Suprapubic skin (tissue), 4 donors: ENCODE data around the gene ADAP1.

Experiments used
- POLR2A ChIP-seq, 2 donors: fragments of 450-650 bp; IDR thresholded peaks; one replicate each; pipeline ENCODE4 v1.6.1; 2017; ENCODE audit warnings: antibody characterized with exemption in 2 of 2, mild to moderate bottlenecking in 2 of 2, moderate library complexity in 2 of 2
- POLR2AphosphoS5 ChIP-seq, 3 donors: sonication (generic); formaldehyde crosslinking; IDR thresholded peaks; one replicate each; pipeline ENCODE4 v1.6.1; 2017; ENCODE audit warnings: antibody characterized with exemption in 3 of 3
- TF ChIP-seq, protein P1 (sequence below), 2 donors: fragments of 200-600 bp in 1 of 2; fragments of 450-650 bp in 1 of 2; sonication (generic) in 1 of 2; IDR thresholded peaks; one replicate each; pipeline ENCODE4 v1.5.1; 2016 to 2019; ENCODE audit warnings: antibody characterized with exemption in 2 of 2, mild to moderate bottlenecking in 1 of 2, moderate library complexity in 1 of 2

DNA sequence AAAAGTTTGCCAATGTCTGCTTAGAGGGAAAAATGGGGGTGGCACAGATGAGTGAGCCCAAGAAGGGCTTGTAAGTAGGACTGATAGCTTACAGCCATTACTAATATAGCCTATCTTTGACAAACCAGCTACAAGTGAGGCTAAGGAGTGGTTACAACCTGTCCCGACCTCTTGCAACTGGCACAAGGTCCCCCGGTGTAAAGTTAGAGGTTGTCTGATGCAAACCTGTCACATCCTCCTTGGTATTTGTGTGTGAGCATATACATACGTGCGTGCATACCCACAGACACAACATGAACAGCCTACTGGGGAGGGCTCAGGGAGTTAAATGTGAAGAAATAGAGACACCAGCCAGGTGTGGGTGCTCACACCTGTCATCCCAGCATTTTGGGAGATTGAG, 14.6 kb downstream of the ADAP1 start:
- TF ChIP-seq, protein P1, sequence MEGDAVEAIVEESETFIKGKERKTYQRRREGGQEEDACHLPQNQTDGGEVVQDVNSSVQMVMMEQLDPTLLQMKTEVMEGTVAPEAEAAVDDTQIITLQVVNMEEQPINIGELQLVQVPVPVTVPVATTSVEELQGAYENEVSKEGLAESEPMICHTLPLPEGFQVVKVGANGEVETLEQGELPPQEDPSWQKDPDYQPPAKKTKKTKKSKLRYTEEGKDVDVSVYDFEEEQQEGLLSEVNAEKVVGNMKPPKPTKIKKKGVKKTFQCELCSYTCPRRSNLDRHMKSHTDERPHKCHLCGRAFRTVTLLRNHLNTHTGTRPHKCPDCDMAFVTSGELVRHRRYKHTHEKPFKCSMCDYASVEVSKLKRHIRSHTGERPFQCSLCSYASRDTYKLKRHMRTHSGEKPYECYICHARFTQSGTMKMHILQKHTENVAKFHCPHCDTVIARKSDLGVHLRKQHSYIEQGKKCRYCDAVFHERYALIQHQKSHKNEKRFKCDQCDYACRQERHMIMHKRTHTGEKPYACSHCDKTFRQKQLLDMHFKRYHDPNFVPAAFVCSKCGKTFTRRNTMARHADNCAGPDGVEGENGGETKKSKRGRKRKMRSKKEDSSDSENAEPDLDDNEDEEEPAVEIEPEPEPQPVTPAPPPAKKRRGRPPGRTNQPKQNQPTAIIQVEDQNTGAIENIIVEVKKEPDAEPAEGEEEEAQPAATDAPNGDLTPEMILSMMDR (IDR thresholded peaks at IDR 0.05) = no peak
- TF ChIP-seq POLR2AphosphoS5 (IDR thresholded peaks at IDR 0.05) (no peak), POLR2A (IDR thresholded peaks at IDR 0.05) (no peak)
